GM12872 (cell line): ENCODE results near the gene DRG1.

ENCODE experiments used
- TF ChIP-seq, protein P1 (sequence below): IDR thresholded peaks from 3 replicates; pipeline ENCODE4 v1.5.1; 2011; ENCODE audit warnings: low read depth, mild to moderate bottlenecking, low read length, moderate library complexity; ENCODE audit not compliant: insufficient read depth

The DRG1 gene

GRCh38 chr22:31431950-31432349 lies 32.5 kb downstream of the DRG1 start:
- TF ChIP-seq, protein P1, sequence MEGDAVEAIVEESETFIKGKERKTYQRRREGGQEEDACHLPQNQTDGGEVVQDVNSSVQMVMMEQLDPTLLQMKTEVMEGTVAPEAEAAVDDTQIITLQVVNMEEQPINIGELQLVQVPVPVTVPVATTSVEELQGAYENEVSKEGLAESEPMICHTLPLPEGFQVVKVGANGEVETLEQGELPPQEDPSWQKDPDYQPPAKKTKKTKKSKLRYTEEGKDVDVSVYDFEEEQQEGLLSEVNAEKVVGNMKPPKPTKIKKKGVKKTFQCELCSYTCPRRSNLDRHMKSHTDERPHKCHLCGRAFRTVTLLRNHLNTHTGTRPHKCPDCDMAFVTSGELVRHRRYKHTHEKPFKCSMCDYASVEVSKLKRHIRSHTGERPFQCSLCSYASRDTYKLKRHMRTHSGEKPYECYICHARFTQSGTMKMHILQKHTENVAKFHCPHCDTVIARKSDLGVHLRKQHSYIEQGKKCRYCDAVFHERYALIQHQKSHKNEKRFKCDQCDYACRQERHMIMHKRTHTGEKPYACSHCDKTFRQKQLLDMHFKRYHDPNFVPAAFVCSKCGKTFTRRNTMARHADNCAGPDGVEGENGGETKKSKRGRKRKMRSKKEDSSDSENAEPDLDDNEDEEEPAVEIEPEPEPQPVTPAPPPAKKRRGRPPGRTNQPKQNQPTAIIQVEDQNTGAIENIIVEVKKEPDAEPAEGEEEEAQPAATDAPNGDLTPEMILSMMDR = no peak

DNA sequence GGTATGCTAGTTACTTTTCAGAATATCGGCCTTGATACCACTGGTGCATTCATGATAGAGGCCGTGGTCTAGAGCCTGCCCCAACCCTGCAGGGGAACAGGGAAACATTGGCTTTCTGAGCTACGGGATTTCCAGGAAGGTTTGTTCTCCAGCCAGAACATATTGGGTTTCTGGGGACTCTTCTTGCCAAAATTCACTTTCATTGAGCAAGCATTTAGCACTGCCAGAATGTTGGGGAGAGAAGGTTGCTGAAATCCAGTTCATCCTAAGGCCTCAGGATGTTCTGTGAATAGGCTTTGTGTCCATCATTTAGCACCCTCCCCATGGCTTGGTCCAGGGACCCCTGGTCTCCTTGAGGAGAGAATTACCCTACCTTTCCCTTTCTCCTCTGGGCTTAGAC lies 36.7 kb downstream of the DRG1 start:
- TF ChIP-seq, protein P1 = no peak

- TF ChIP-seq, protein P1 = no peak
These were observed 40.4 kb downstream of the DRG1 start for GRCh38 chr22:31439808-31440207.

GRCh38 chr22:31440681-31441080 lies 41.3 kb downstream of the DRG1 start:
- TF ChIP-seq, protein P1 = no peak

GRCh38 chr22:31441652-31442051 lies 42.2 kb downstream of the DRG1 start:
- TF ChIP-seq, protein P1 = no peak

DNA sequence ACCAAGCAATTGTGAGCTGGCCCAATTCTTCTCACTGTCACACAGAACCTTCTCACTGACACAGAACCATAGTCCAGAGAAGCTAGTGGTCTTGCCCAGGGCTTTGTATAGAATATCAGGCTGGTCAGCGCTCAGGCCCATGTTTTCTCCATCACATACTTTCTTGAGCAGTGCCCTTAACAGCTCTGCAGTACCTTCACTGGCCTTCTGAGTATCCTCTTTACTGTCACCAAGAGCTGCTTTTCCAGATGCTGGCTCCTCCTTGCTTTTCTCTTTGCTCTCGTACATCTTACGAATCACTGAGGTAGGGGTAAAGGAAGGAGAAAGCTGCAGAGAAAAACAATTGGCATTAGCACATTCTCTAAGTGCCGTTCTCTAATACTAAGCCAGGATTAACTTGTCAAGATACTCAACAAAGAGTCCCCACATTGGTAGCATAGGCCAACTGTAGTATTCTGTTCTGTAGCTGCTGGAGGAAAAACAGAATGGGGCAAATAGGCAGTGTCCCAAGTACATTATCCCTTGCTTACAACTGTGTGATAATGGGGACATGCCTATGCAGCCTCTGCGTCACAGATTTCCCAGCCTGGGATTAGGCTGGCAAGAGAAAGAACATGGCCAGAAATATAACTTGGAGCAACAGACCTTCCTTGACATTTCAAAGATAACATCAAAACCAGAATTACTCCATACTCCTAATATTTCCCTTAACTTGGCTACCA lies 43.5 kb downstream of the DRG1 start:
- TF ChIP-seq, protein P1 = no peak

GRCh38 chr22:31443516-31443915 lies 44.1 kb downstream of the DRG1 start:
- TF ChIP-seq, protein P1 = no peak
